Gastroesophageal sphincter (tissue), 3 donors: ENCODE data around the gene BMPR1A.

ENCODE experiments used
- CTCF ChIP-seq, 4 experiments: fragments of 200-600 bp in 2 of 4; fragments of 450-650 bp in 2 of 4; sonication (generic) in 1 of 4; IDR thresholded peaks; one replicate each; pipeline ENCODE4 v1.5.1; 2017 to 2019; ENCODE audit warnings: antibody characterized with exemption in 4 of 4, mild to moderate bottlenecking in 2 of 4, moderate library complexity in 2 of 4
- POLR2A ChIP-seq, 2 donors: fragments of 450-650 bp; IDR thresholded peaks; one replicate each; pipeline ENCODE4 v1.6.1; 2017; ENCODE audit warnings: antibody characterized with exemption in 2 of 2, mild to moderate bottlenecking in 2 of 2, moderate library complexity in 1 of 2
- POLR2AphosphoS5 ChIP-seq: sonication (generic); formaldehyde crosslinking; IDR thresholded peaks from one replicate; pipeline ENCODE4 v1.6.1; 2017; ENCODE audit warnings: antibody characterized with exemption

DNA sequence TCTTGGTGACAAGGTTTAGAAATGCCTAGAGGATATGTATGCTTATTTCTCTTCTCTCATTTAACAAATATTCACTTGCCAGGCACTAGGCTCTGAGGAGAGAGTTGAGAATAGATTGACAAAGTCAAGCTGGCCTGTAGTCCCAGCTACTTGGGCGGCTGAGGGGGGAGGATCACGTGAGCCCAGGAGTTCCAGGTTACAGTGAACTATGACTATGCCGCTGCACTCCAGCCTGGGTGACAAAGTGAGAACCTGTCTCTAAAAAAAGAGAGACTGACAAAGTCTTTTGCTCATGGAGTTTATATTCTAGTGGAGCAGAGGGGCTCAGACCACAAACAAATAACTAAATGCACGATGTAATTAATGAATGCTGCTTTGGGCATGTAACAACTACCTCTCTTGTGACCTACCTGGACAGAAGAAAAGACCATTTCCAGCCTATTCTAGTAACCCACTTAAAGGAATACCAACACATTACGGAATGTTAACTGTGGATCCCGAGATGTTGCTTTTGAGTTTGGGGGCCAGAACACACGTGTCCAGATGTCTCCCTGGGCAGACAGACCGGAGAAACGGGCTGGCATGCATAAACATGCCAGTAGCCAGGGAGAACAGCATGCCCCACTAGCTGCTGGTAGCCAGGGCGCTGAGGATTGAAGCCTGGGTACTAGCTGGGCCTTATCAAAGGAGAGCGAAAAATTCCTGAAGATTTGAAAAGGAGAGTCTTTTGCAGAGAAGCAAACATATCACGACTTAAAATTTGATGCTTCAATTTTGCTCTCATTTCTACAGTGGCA, 2.6 kb upstream of the BMPR1A start:
- TF ChIP-seq CTCF (IDR thresholded peaks at IDR 0.05): no peak
- TF ChIP-seq POLR2A (IDR thresholded peaks at IDR 0.05): no peak
- TF ChIP-seq POLR2AphosphoS5: peak; percentile 3
